PC-9 (cell line): ENCODE results near the gene CSF1R. TPM values are rescaled to one million over a fixed set of nuclear protein-coding genes. Genes with fewer than 3 reads are reported as not detected.

ENCODE experiments used
- BruUV-seq: library from RNA; stranded (reverse); fragments of 400-500 nt; replicated peaks from 2 replicates; lab custom pipeline; 2021; lab: Mats Ljungman, UMichigan
- CTCF ChIA-PET: fragments of 300-600 bp; sonication (Branson Sonifier 250); formaldehyde crosslinking; loops from one replicate; lab custom pipeline; 2022; ENCODE audit warnings: antibody characterized with exemption; lab: Charles Lee
- POLR2A ChIA-PET: fragments of 300-600 bp; sonication (Branson Sonifier 250); formaldehyde crosslinking; loops from one replicate; lab custom pipeline; 2022; ENCODE audit warnings: antibody characterized with exemption; ENCODE audit not compliant: unreplicated experiment; lab: Charles Lee
- DNase-seq, 2 experiments: peaks; one replicate each; pipeline versions ENCODE4 v3.0.0 to v3.0.0-alpha.2; 2015 to 2022; ENCODE audit warnings: mixed read lengths in 1 of 2
- H2AFZ ChIP-seq: fragments of 200-600 bp; sonication (generic); 2 replicates; pipeline ENCODE4 v1.8.1; 2017; ENCODE audit warnings: antibody characterized with exemption
- H3F3A ChIP-seq: fragments of 200-600 bp; sonication (generic); 2 replicates; pipeline ENCODE4 v1.8.1; 2017; ENCODE audit warnings: antibody characterized with exemption, mild to moderate bottlenecking, low read depth; ENCODE audit not compliant: insufficient read depth
- H3K27ac ChIP-seq: fragments of 200-600 bp; sonication (generic); 2 replicates; pipeline ENCODE4 v1.6.1; 2016; ENCODE audit warnings: mixed run types
- H3K27me3 ChIP-seq: fragments of 200-600 bp; sonication (generic); 2 replicates; pipeline ENCODE4 v1.6.1; 2016; ENCODE audit warnings: low read depth, mixed run types; ENCODE audit not compliant: insufficient read depth
- H3K36me3 ChIP-seq: fragments of 200-600 bp; sonication (generic); 2 replicates; pipeline ENCODE4 v1.6.1; 2016; ENCODE audit warnings: low read depth, mixed run types
- H3K4me1 ChIP-seq: fragments of 200-600 bp; sonication (generic); replicated peaks from 2 replicates; pipeline ENCODE4 v1.6.1; 2016; ENCODE audit warnings: mixed run types; ENCODE audit not compliant: insufficient read depth
- H3K4me2 ChIP-seq: fragments of 200-600 bp; sonication (generic); 2 replicates; pipeline ENCODE4 v1.6.1; 2017; ENCODE audit warnings: mixed run types
- H3K4me3 ChIP-seq: fragments of 200-600 bp; sonication (generic); 2 replicates; pipeline ENCODE4 v1.6.1; 2016; ENCODE audit warnings: mixed run types
- H3K79me2 ChIP-seq: fragments of 200-600 bp; sonication (generic); 2 replicates; pipeline ENCODE4 v1.6.1; 2017; ENCODE audit warnings: low read depth, mixed run types
- H3K9me2 ChIP-seq: fragments of 200-600 bp; sonication (generic); 2 replicates; pipeline ENCODE4 v1.8.1; 2017; ENCODE audit warnings: mild to moderate bottlenecking; ENCODE audit not compliant: insufficient read depth
- H3K9me3 ChIP-seq: fragments of 200-600 bp; sonication (generic); 2 replicates; pipeline ENCODE4 v1.8.1; 2016; ENCODE audit warnings: low read depth; ENCODE audit not compliant: insufficient read depth
- H4K20me1 ChIP-seq: fragments of 200-600 bp; sonication (generic); 2 replicates; pipeline ENCODE4 v1.8.1; 2017; ENCODE audit not compliant: insufficient read depth
- EZH2 ChIP-seq: fragments of 200-600 bp; sonication (generic); IDR thresholded peaks from 2 replicates; pipeline ENCODE4 v1.8.0; 2017; ENCODE audit warnings: antibody characterized with exemption, low read depth
- intact Hi-C: fragments of 100-400 bp; cut with micrococcal nuclease; formaldehyde crosslinking; loops from one replicate; pipeline ENCODE4 v1.10.0; 2022; ENCODE audit not compliant: unreplicated experiment
- total RNA-seq: library from RNA; stranded (reverse); gene quantifications from 2 replicates; pipeline ENCODE4 v1.2.3, GENCODE V29; 2021
- TF ChIP-seq, protein P1 (sequence below): fragments of 200-600 bp; sonication (generic); conservative IDR thresholded peaks from 2 replicates; pipeline ENCODE4 v1.6.1; 2017; ENCODE audit warnings: mixed run types, antibody characterized with exemption, mild to moderate bottlenecking, moderate library complexity

CSF1R gene
- total RNA-seq, 1 experiment from 2014 or later, result 0.72 TPM

DNA sequence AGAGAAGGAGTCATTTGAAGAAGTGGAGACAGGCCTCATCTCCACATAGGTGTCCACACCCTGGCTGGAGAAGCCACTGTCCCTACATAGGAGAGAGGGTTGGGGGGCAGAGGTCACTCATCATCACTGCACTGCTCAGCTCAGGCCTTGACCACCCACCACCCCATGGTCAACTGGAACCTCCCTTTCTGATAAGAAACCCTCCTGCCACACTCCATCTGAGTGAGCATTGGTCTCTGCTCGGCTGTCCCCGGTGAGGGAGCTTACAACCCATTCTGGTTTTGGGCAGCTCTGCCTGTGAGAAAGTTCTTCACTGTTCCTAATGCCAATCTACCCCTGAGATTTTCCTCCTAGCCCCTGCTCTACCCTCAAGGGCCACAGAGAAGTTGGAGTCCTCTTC, 28.8 kb downstream of the CSF1R start:
- Histone ChIP-seq H3K79me2 (no peaks in the 10 kb centered on the region), H3K4me3 (no peak overlapping the region), H3K4me1 (no peaks in the 10 kb centered on the region), H3K4me2 (no peak overlapping the region), H3K27ac (no peak overlapping the region), H4K20me1 (no peaks in the 10 kb centered on the region), H3K36me3 (no peaks in the 10 kb centered on the region), H3K9me2 (no peaks in the 10 kb centered on the region), H3K9me3 (no peaks in the 10 kb centered on the region), H3F3A (no peaks in the 10 kb centered on the region), H3K27me3 (no peaks in the 10 kb centered on the region), H2AFZ (no peak overlapping the region)
- CTCF ChIA-PET, result no interaction called here
- no TSS peak for BruUV-seq
- no peak for DNase-seq
- POLR2A ChIA-PET, result no interaction called here
- TF ChIP-seq EZH2, result no peak
- TF ChIP-seq, protein P1, sequence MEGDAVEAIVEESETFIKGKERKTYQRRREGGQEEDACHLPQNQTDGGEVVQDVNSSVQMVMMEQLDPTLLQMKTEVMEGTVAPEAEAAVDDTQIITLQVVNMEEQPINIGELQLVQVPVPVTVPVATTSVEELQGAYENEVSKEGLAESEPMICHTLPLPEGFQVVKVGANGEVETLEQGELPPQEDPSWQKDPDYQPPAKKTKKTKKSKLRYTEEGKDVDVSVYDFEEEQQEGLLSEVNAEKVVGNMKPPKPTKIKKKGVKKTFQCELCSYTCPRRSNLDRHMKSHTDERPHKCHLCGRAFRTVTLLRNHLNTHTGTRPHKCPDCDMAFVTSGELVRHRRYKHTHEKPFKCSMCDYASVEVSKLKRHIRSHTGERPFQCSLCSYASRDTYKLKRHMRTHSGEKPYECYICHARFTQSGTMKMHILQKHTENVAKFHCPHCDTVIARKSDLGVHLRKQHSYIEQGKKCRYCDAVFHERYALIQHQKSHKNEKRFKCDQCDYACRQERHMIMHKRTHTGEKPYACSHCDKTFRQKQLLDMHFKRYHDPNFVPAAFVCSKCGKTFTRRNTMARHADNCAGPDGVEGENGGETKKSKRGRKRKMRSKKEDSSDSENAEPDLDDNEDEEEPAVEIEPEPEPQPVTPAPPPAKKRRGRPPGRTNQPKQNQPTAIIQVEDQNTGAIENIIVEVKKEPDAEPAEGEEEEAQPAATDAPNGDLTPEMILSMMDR, result no peak
- intact Hi-C loops, result no loop called here

DNA sequence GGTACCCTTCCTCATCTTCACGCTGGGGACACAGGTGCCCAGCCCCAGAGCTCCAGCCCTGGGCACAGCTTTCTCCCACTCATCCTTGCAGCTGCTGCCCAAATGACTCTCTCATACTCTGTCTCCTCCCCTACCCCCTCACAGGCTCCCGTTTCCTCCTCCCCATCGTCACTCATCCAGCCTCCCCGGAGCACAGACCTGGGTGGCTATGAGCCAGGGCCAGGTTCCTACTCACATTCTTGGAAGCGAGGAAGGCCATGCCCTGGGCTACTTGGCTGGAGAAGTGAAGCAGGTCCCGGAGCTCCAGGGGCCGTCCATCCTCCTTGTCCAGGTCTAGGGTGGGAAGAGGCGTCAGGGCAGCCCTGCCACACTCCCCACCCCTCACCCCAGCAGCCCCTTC, 29.3 kb downstream of the CSF1R start:
- H3K27ac ChIP-seq, result no peak overlapping the region
- H3K36me3 ChIP-seq, result 0 out of 2 replicates have a peak, but pooled peaks cover under 1% of the 10 kb centered on the region
- no peaks in the 10 kb centered on the region for H3K9me3 ChIP-seq
- TSS peak; percentile 4 for BruUV-seq
- CTCF ChIA-PET, result no interaction called here
- no peaks in the 10 kb centered on the region for H3K4me1 ChIP-seq
- no peak overlapping the region for H2AFZ ChIP-seq
- no peaks in the 10 kb centered on the region for H3K9me2 ChIP-seq
- DNase-seq, result no peak
- POLR2A ChIA-PET, result no interaction called here
- no peaks in the 10 kb centered on the region for H3K27me3 ChIP-seq
- no peak overlapping the region for H3K4me3 ChIP-seq
- no peak overlapping the region for H3K4me2 ChIP-seq
- no peaks in the 10 kb centered on the region for H4K20me1 ChIP-seq
- intact Hi-C loops, result no loop called here
- TF ChIP-seq, protein P1, result no peak
- TF ChIP-seq EZH2, result no peak
- H3F3A ChIP-seq, result no peaks in the 10 kb centered on the region
- no peaks in the 10 kb centered on the region for H3K79me2 ChIP-seq

DNA sequence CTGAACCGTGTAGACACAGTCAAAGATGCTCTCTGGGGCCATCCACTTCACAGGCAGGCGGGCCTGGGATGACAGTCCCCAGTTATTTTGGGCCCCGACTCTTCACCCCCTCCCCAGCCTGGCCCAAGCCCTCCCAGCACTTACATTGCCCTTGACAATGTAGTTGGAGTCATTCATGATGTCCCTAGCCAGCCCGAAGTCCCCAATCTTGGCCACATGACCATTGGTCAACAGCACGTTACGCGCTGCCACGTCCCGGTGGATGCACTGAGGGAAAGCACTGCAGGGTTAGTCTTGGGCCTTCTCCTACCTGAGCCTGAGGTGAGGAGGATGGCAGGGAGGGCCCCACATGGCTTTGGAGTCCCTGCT, 30.3 kb downstream of the CSF1R start:
- Histone ChIP-seq H3K4me3 (no peak overlapping the region), H3K27ac (no peak overlapping the region), H3K27me3 (no peaks in the 10 kb centered on the region), H3K9me2 (no peaks in the 10 kb centered on the region), H3K4me1 (no peaks in the 10 kb centered on the region), H3K36me3 (peaks cover 9% of the 10 kb centered on the region; the same call in 1 of the 2 replicates), H3K79me2 (no peaks in the 10 kb centered on the region), H2AFZ (no peak overlapping the region), H3K9me3 (no peaks in the 10 kb centered on the region), H3F3A (no peaks in the 10 kb centered on the region), H3K4me2 (no peak overlapping the region), H4K20me1 (no peaks in the 10 kb centered on the region)
- TF ChIP-seq EZH2, result no peak
- TF ChIP-seq, protein P1, result no peak
- BruUV-seq, result no TSS peak
- intact Hi-C loops, result no loop called here
- ChIA-PET POLR2A (no interaction called here), CTCF (no interaction called here)
- DNase-seq, result no peak
